GM12872 (cell line): ENCODE results near the gene BTN3A1.

Experiments
- TF ChIP-seq, protein P1 (sequence below): IDR thresholded peaks from 3 replicates; pipeline ENCODE4 v1.5.1; 2011; ENCODE audit warnings: low read depth, mild to moderate bottlenecking, low read length, moderate library complexity; ENCODE audit not compliant: insufficient read depth

The BTN3A1 gene

DNA sequence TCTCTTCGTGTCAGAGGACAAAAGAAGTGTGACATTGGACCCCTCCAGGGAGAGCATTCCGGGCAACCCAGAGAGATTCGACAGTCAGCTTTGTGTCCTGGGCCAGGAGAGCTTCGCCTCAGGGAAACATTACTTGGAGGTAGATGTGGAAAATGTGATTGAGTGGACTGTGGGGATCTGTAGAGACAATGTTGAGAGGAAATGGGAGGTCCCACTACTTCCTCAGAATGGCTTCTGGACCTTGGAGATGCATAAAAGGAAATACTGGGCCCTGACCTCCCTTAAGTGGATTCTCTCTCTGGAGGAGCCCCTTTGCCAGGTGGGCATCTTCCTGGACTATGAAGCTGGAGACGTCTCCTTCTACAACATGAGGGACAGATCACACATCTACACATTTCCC lies 28.7 kb downstream of the BTN3A1 start:
- TF ChIP-seq, protein P1, sequence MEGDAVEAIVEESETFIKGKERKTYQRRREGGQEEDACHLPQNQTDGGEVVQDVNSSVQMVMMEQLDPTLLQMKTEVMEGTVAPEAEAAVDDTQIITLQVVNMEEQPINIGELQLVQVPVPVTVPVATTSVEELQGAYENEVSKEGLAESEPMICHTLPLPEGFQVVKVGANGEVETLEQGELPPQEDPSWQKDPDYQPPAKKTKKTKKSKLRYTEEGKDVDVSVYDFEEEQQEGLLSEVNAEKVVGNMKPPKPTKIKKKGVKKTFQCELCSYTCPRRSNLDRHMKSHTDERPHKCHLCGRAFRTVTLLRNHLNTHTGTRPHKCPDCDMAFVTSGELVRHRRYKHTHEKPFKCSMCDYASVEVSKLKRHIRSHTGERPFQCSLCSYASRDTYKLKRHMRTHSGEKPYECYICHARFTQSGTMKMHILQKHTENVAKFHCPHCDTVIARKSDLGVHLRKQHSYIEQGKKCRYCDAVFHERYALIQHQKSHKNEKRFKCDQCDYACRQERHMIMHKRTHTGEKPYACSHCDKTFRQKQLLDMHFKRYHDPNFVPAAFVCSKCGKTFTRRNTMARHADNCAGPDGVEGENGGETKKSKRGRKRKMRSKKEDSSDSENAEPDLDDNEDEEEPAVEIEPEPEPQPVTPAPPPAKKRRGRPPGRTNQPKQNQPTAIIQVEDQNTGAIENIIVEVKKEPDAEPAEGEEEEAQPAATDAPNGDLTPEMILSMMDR = no peak

DNA sequence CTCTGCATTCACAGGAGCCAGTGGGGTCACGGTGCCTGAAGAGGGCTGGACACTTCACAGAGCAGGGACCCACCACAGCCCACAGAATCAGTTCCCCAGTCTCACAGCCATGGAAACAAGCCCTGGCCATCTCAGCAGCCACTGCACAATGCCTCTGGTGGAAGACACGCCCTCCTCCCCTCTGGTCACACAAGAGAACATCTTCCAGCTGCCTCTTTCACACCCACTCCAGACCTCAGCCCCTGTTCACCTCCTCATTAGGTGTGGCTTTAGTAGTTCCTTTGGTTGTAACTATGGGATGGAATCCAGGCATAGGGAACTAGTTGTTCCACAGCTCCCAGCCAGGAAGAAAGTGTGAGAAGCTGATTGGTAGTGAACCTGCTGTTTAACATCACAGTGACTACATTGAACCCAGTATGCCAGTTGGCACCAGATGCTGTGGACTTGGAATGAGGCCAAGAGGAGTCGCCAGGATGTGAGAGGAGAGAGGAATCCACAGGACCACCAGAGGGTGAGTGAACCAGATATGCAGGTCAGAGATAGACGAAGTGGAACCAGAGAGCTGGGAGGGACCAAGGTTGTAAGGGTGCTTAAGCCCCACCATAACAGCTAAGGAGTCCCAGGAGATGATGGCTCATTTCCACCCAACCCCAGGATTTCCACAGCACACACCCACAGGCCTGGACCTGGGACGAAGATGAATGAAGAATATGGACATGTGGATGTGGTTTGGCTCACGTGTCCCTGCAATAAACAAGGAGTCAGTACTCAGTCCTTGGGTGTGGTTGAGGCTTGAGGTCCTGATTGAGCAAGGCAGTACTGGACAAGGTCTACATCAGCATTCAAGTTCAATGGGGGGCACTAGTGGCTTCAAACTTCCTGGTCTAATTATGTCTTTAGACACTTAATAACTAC lies 29.4 kb downstream of the BTN3A1 start:
- TF ChIP-seq, protein P1 = no peak

DNA sequence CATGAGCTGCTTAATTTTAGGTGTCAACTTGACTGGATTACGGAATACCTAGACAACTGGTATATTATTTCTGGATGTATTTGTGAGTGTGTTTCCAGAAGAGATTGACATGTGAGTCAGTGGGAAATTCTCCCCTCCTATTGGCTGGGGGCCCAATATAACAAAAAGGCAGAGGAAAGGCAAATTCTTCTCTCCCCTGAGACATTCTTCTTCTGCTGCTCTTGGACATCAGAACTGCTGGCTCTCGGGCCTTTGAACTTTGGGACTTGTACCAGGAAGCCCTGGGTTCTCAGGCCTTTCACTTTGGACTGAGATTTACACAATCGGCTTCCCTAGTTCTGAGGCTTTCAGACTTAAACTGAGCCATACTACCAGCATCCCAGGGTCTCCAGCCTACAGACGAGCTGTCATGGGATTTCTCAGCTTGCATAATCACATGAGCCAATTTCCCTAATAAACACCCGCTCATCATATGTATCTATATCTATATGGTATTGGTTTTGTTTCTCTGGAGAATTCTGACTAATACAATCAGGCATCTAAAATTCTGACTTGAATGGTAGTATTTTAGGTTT lies 30.6 kb downstream of the BTN3A1 start:
- TF ChIP-seq, protein P1 = no peak

DNA sequence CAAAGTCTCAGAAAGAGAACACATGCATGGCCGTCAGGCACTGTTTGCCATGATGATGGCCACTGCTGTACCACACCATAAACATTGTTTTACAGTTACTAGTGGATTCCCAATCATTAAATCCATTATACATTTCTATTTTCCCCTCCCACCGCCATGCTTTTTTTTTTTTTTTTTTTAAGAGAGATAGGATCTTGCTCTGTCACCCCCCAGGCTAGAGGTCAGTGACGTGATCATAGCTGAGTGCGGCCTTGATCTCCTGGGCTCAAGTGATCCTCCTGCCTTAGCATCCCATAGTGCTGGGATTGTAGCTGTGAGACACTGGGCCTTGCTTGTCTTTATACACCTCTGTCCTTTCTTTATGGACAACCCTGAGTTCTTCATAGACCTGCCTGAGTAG lies 33.9 kb downstream of the BTN3A1 start:
- TF ChIP-seq, protein P1 = no peak

DNA sequence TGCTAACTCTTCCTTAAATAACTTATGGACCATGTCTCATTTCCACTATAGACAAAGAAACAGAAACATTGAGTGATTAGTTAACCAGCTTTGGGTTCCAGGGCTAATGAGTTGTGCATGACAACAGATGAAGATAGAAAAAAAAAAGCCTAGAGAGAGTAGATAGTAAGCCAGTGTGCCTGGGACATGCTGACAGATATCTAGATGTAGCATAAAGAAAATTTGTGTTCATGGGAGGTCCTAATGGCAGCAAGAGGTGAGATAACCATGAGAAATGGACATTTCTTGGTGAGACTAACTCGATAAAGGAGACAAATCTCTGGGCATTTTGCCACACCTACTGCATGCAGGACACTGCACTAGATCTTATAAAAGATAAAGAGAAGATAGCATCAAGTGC lies 35.5 kb downstream of the BTN3A1 start:
- TF ChIP-seq, protein P1 = no peak

DNA sequence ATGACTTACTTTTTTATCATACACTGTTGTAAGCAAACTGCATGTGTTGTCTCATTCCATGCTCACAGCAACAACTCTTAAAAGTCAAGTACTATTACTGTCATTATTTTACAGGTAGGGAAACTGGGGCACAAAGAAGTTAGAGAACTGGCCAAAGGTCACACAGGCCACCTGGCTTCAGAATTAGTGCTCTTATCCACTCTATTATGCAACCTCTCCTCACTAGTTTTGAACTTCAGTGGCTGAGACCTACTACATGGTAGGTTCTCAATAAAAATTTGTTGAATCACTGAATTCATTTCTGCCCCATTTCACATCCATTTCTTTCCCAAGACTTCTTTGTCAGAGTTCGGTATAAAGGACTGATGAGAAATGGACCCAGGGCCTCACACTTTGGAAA lies 35.9 kb downstream of the BTN3A1 start:
- TF ChIP-seq, protein P1 = no peak

DNA sequence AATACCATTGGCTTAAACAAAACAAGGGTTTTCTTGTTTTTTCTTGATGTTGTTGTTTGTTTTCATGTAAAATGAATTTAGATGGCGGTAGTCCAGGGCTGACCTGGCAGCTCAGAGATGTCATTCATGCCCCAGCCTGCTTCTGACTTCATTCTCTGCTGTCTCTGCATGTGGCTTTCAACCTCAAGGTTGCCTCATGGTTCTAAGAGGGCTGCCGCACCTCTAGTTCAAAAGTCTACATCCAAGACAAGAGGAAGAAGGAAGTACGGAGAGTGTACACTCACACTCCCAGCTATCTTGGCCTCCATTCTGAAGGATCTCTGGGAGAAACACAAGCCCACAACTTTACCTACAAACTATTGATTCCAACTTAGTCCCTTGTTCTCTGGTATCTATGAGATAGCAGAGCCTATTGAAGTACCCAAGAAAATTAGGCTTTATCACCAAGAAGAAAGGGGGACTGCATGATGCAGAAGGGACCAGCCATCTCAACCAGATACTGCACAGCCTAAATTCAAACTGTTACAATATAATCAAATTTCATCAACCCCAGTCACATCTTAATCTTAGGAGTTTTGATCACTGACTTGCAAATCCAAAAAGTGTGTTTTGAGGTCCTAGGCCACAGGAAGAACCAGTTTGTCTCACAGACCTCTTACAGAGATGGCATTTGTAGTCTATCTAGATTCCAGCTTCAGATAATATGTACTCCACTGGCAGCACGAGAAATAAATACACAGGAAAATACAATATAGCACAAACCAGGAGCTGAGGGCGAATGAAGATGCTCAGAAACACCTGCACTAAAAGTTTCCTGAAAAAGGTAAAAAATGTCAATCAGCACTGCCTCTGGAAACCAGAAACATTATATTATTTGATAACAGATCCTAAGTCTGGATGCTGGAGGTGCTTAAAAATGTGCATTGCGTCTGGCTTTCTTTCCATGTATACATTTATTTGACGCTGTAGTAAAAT lies 37.4 kb downstream of the BTN3A1 start:
- TF ChIP-seq, protein P1 = no peak
